CD8-positive, alpha-beta memory T cell (primary cell): ENCODE data around the gene DIPK1B. TPM values are rescaled to one million over a fixed set of nuclear protein-coding genes. Genes with fewer than 3 reads are reported as not detected.

Experiments
- CTCF ChIA-PET: fragments of 350-600 bp; sonication (Branson Sonifier 250); formaldehyde crosslinking; loops from one replicate; lab custom pipeline; 2021; ENCODE audit warnings: antibody characterized with exemption; lab: Charles Lee
- POLR2A ChIA-PET: fragments of 350-600 bp; sonication (Branson Sonifier 250); formaldehyde crosslinking; loops from one replicate; lab custom pipeline; 2021; ENCODE audit warnings: antibody characterized with exemption; lab: Charles Lee
- DNase-seq, 5 donors: peaks; one replicate each; pipeline versions ENCODE4 v3.0.0 to v3.0.0-alpha.2; 2020 to 2022; ENCODE audit warnings: mixed read lengths in 1 of 5
- H3K27ac ChIP-seq: one replicate; pipeline ENCODE4 v1.7.0; 2013; ENCODE audit warnings: low read depth, mild to moderate bottlenecking, low read length, moderate library complexity
- H3K27me3 ChIP-seq: 2 replicates; pipeline ENCODE4 v1.7.0; 2013; ENCODE audit warnings: low read length, mild to moderate bottlenecking; ENCODE audit not compliant: insufficient read depth, poor library complexity, severe bottlenecking
- H3K36me3 ChIP-seq: 2 replicates; pipeline ENCODE4 v1.7.0; 2013; ENCODE audit warnings: mild to moderate bottlenecking, low read length, moderate library complexity; ENCODE audit not compliant: insufficient read depth
- H3K4me1 ChIP-seq: 2 replicates; pipeline ENCODE4 v1.7.0; 2013; ENCODE audit warnings: mild to moderate bottlenecking, low read length, moderate library complexity; ENCODE audit not compliant: insufficient read depth
- H3K4me3 ChIP-seq: 2 replicates; pipeline ENCODE4 v1.7.0; 2013; ENCODE audit warnings: mild to moderate bottlenecking, low read length
- H3K9me3 ChIP-seq: 2 replicates; pipeline ENCODE4 v1.7.0; 2013; ENCODE audit warnings: mild to moderate bottlenecking, low read length
- H3K27ac Mint-ChIP-seq, 8 donors: one replicate each; pipeline ENCODE4 v1.8.0; 2020 to 2021; ENCODE audit warnings: mixed read lengths in 8 of 8, mild to moderate bottlenecking in 6 of 8, inconsistent platforms in 3 of 8, moderate library complexity in 3 of 8
- H3K27me3 Mint-ChIP-seq, 2 donors: one replicate each; pipeline ENCODE4 v1.8.0; 2020 to 2021; ENCODE audit warnings: mixed read lengths in 2 of 2, mild to moderate bottlenecking in 1 of 2, moderate library complexity in 1 of 2
- H3K36me3 Mint-ChIP-seq, 3 donors: one replicate each; pipeline ENCODE4 v1.8.0; 2020 to 2021; ENCODE audit warnings: mixed read lengths in 3 of 3, inconsistent platforms in 1 of 3, mild to moderate bottlenecking in 1 of 3
- H3K4me1 Mint-ChIP-seq, 3 donors: one replicate each; pipeline ENCODE4 v1.8.0; 2020 to 2021; ENCODE audit warnings: mixed read lengths in 3 of 3, inconsistent platforms in 1 of 3, mild to moderate bottlenecking in 1 of 3
- H3K4me3 Mint-ChIP-seq, 7 donors: one replicate each; pipeline ENCODE4 v1.8.0; 2020 to 2021; ENCODE audit warnings: mixed read lengths in 7 of 7, mild to moderate bottlenecking in 6 of 7, moderate library complexity in 4 of 7, inconsistent platforms in 2 of 7
- H3K9me3 Mint-ChIP-seq, 5 donors: one replicate each; pipeline ENCODE4 v1.8.0; 2020 to 2022; ENCODE audit warnings: mixed read lengths in 5 of 5, mild to moderate bottlenecking in 3 of 5, moderate library complexity in 2 of 5, inconsistent platforms in 1 of 5
- polyA plus RNA-seq: library from polyadenylated mRNA; unstranded; fragments of 300-500 nt; fragmentation: Illumina TruSeq; gene quantifications from one replicate; pipeline ENCODE4 v1.2.3, GENCODE V29; 2021
- total RNA-seq, 2 experiments: library from RNA; stranded (reverse); gene quantifications; one replicate each; pipeline ENCODE4 v1.2.3, GENCODE V29; 2021

The DIPK1B gene
- total and polyA plus RNA-seq, 3 experiments from 2014 or later = not detected

- Histone ChIP-seq H3K27me3 (no peaks in the 10 kb centered on the region), H3K9me3 (no peaks in the 10 kb centered on the region), H3K4me3 (no peak overlapping the region), H3K36me3 (no peaks in the 10 kb centered on the region), H3K4me1 (peaks cover 8% of the 10 kb centered on the region), H3K27ac (no peak overlapping the region)
- H3K27ac Mint-ChIP-seq = no peak overlapping the region
- POLR2A ChIA-PET = no interaction called here
- no peaks in the 10 kb centered on the region for H3K36me3 Mint-ChIP-seq
- H3K4me3 Mint-ChIP-seq = peak overlapping the region in 1 of 7 donors; percentile 72
- H3K27me3 Mint-ChIP-seq = peaks cover 11 to 13% of the 10 kb centered on the region in 2 donors
- DNase-seq = no peak
- peaks cover 0 to 1% (median 0%) of the 10 kb centered on the region in 5 donors for H3K9me3 Mint-ChIP-seq
- peaks cover 0 to 8% (median 0%) of the 10 kb centered on the region in 3 donors for H3K4me1 Mint-ChIP-seq
- CTCF ChIA-PET = interaction anchor here (1.3 kb wide), 1 partner anchor 16 kb away, joined by 6 read pairs; no protein-coding TSS in a partner anchor
These were observed 31.4 kb downstream of the DIPK1B start for GRCh38 chr9:136743639-136744211.

GRCh38 chr9:136744773-136745172 is 32.4 kb downstream of the DIPK1B start:
- peaks cover 8% of the 10 kb centered on the region for H3K4me1 ChIP-seq
- no peak overlapping the region for H3K27ac Mint-ChIP-seq
- H3K4me3 Mint-ChIP-seq = no peak overlapping the region
- ChIA-PET CTCF (interaction anchor here (1.1 to 1.3 kb wide), 2 partner anchors 14 to 18 kb away, joined by 3 to 6 read pairs; no protein-coding TSS in a partner anchor), POLR2A (no interaction called here)
- no peaks in the 10 kb centered on the region for H3K36me3 ChIP-seq
- peaks cover 11 to 13% of the 10 kb centered on the region in 2 donors for H3K27me3 Mint-ChIP-seq
- H3K27me3 ChIP-seq = no peaks in the 10 kb centered on the region
- H3K9me3 ChIP-seq = no peaks in the 10 kb centered on the region
- H3K4me1 Mint-ChIP-seq = peaks cover 0 to 8% (median 0%) of the 10 kb centered on the region in 3 donors
- H3K4me3 ChIP-seq = no peak overlapping the region
- peaks cover 0 to 1% (median 0%) of the 10 kb centered on the region in 5 donors for H3K9me3 Mint-ChIP-seq
- DNase-seq = no peak
- H3K27ac ChIP-seq = no peak overlapping the region
- no peaks in the 10 kb centered on the region for H3K36me3 Mint-ChIP-seq

- Mint-ChIP-seq H3K4me1 (peaks cover 0 to 8% (median 0%) of the 10 kb centered on the region in 3 donors), H3K9me3 (peaks cover 0 to 2% (median 0%) of the 10 kb centered on the region in 5 donors), H3K27ac (no peak overlapping the region), H3K36me3 (no peaks in the 10 kb centered on the region), H3K4me3 (no peak overlapping the region), H3K27me3 (peaks cover 11 to 13% of the 10 kb centered on the region in 2 donors)
- DNase-seq = no peak
- no peaks in the 10 kb centered on the region for H3K9me3 ChIP-seq
- H3K27ac ChIP-seq = no peak overlapping the region
- H3K4me1 ChIP-seq = peaks cover 8% of the 10 kb centered on the region
- H3K4me3 ChIP-seq = no peak overlapping the region
- no peaks in the 10 kb centered on the region for H3K27me3 ChIP-seq
- CTCF ChIA-PET = interaction anchor here (1.1 kb wide), 1 partner anchor 15 kb away, joined by 3 read pairs; no protein-coding TSS in a partner anchor
- no peaks in the 10 kb centered on the region for H3K36me3 ChIP-seq
- POLR2A ChIA-PET = no interaction called here
These were observed 33.2 kb downstream of the DIPK1B start for GRCh38 chr9:136745389-136746154.

GRCh38 chr9:136746155-136746490 is 33.8 kb downstream of the DIPK1B start:
- Histone ChIP-seq H3K4me1 (peaks cover 8% of the 10 kb centered on the region), H3K27ac (no peak overlapping the region), H3K36me3 (no peaks in the 10 kb centered on the region), H3K27me3 (no peaks in the 10 kb centered on the region), H3K9me3 (no peaks in the 10 kb centered on the region), H3K4me3 (no peak overlapping the region)
- H3K36me3 Mint-ChIP-seq = no peaks in the 10 kb centered on the region
- H3K27ac Mint-ChIP-seq = no peak overlapping the region
- H3K27me3 Mint-ChIP-seq = peaks cover 11 to 13% of the 10 kb centered on the region in 2 donors
- ChIA-PET CTCF (no interaction called here), POLR2A (no interaction called here)
- no peak for DNase-seq
- peaks cover 0 to 7% (median 0%) of the 10 kb centered on the region in 5 donors for H3K9me3 Mint-ChIP-seq
- no peak overlapping the region for H3K4me3 Mint-ChIP-seq
- peaks cover 0 to 8% (median 0%) of the 10 kb centered on the region in 3 donors for H3K4me1 Mint-ChIP-seq

- H3K4me1 ChIP-seq = peaks cover 3% of the 10 kb centered on the region
- H3K27ac Mint-ChIP-seq = no peak overlapping the region
- peaks cover 0 to under 1% (median 0%) of the 10 kb centered on the region in 3 donors for H3K36me3 Mint-ChIP-seq
- no peaks in the 10 kb centered on the region for H3K27me3 ChIP-seq
- ChIA-PET POLR2A (no interaction called here), CTCF (no interaction called here)
- no peak overlapping the region for H3K4me3 Mint-ChIP-seq
- peaks cover 3% of the 10 kb centered on the region for H3K9me3 ChIP-seq
- peaks cover 11 to 13% of the 10 kb centered on the region in 2 donors for H3K27me3 Mint-ChIP-seq
- no peaks in the 10 kb centered on the region for H3K36me3 ChIP-seq
- peaks cover 0 to 4% (median 0%) of the 10 kb centered on the region in 3 donors for H3K4me1 Mint-ChIP-seq
- no peak overlapping the region for H3K4me3 ChIP-seq
- peaks cover 1 to 9% (median 3%) of the 10 kb centered on the region in 5 donors for H3K9me3 Mint-ChIP-seq
- H3K27ac ChIP-seq = no peak overlapping the region
- DNase-seq = no peak
These were observed 34.2 kb downstream of the DIPK1B start for GRCh38 chr9:136746621-136747020.

- Mint-ChIP-seq H3K9me3 (peaks cover 9 to 17% (median 11%) of the 10 kb centered on the region in 5 donors), H3K4me3 (no peak overlapping the region), H3K27ac (no peak overlapping the region), H3K4me1 (no peaks in the 10 kb centered on the region), H3K36me3 (peaks cover 0 to 9% (median 0%) of the 10 kb centered on the region in 3 donors), H3K27me3 (peaks cover 11 to 13% of the 10 kb centered on the region in 2 donors)
- peaks cover 9% of the 10 kb centered on the region for H3K9me3 ChIP-seq
- no peaks in the 10 kb centered on the region for H3K36me3 ChIP-seq
- POLR2A ChIA-PET = no interaction called here
- no peaks in the 10 kb centered on the region for H3K4me1 ChIP-seq
- no peak overlapping the region for H3K27ac ChIP-seq
- H3K4me3 ChIP-seq = no peak overlapping the region
- no peak for DNase-seq
- CTCF ChIA-PET = no interaction called here
- no peaks in the 10 kb centered on the region for H3K27me3 ChIP-seq
These were observed 35.0 kb downstream of the DIPK1B start for GRCh38 chr9:136747161-136748060.

GRCh38 chr9:136748201-136748600 is 35.8 kb downstream of the DIPK1B start, which contains the start of gene LCN6:
Gene LCN6, minus strand, starts transcription at chr9:136748525. Its CDS starts 42 bp downstream, at chr9:136748483.
- H3K4me3 ChIP-seq = no peak within 1 kb of the TSS
- ChIA-PET CTCF (interaction anchor here (1.3 kb wide), 1 partner anchor 10 kb away, joined by 3 read pairs; the partner anchor contains the start of gene LCN8), POLR2A (no interaction called here)
- no peaks in the 10 kb centered on the region for H3K27me3 ChIP-seq
- peaks cover 0 to 12% (median 0%) of the 10 kb centered on the region in 3 donors for H3K36me3 Mint-ChIP-seq
- peaks cover 14 to 21% (median 15%) of the 10 kb centered on the region in 5 donors for H3K9me3 Mint-ChIP-seq
- H3K9me3 ChIP-seq = peaks cover 9% of the 10 kb centered on the region
- H3K27ac ChIP-seq = no peak within 1 kb of the TSS
- peaks cover 11 to 14% of the 10 kb centered on the region in 2 donors for H3K27me3 Mint-ChIP-seq
- H3K4me3 Mint-ChIP-seq = no peak within 1 kb of the TSS
- no peaks in the 10 kb centered on the region for H3K4me1 ChIP-seq
- H3K27ac Mint-ChIP-seq = no peak within 1 kb of the TSS
- no peak for DNase-seq
- no peaks in the 10 kb centered on the region for H3K4me1 Mint-ChIP-seq
- H3K36me3 ChIP-seq = no peaks in the 10 kb centered on the region
